Activated gamma-delta T cell treated with anti-CD3 and anti-CD28 coated beads, Interleukin-2, amount 50 U/mL, for 16 hours (primary cell): Measurements from ENCODE around the gene MUC2.

Source experiments
- DNase-seq: peaks from one replicate; pipeline ENCODE4 v3.0.0-alpha.2; 2020; ENCODE audit warnings: low read depth

MUC2 gene

DNA sequence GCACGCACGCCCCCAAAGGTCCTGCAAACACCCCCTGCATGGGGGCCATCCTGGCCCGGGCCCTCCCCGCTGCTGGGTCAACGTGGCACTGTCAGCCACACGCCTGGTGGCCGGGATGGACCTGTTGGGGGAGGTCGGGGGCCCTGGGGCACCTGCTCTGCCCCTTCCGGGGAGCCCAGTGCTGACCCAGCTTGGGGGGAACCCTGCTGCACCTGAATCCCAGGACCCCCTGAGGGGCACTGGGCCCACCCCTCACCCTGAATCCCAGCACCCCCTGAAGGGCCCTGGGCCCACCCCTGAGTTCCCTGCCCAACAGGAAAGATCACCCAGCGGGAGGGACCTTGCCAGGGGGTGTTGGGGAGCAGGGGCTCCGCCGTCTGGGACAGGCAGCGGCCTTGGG lies 37.7 kb upstream of the MUC2 start:
- DNase-seq = no peak

DNA sequence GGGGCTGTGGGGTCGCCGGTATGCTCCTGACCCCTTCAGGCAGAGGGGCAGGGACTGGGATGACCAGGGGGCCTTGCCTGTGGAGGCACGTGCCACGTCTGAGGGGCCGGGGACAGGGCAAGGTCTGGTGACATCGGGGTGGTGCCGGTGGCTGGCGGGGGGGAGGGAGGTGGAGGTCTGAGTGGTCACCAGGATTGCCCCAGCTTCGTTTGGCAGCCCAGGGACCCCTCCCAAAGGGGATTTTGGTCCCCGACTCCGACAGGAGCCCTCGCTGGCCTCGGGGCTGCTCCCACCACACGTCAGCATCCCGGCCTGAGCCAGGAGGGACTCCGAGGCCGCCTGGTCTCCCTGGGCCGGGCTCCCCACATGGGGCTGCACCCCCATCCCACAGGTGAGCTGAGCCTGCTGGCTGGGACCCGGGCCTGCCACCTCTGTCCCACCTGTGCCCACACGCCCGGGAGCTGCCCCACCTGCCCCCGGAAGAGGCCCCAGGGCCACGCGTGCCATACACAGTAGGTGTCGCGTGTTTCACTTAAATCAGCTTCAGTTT lies 37.1 kb upstream of the MUC2 start:
- no peak for DNase-seq

- DNase-seq = no peak
These were observed 36.3 kb upstream of the MUC2 start for GRCh38 chr11:1038361-1038760.

DNA sequence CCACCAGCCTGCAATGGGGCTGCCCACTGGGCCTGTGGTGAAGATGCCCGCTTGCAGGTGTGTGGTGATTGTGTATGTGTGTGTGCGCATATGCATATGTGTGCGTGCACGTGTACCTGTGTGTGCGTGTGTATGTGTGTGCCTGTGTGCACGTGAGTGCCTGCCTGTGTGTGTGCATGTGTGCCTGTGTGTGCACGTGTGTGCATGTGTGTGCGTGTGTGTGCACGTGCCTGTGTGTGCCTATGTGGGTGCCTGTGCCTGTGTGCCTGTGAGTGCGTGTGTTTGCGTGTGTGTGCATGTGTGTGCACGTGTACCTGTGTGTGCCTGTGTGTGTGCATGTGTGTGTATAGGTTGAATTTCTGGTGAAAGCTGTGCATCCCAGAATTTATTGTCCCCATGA lies 35.8 kb upstream of the MUC2 start:
- no peak for DNase-seq

DNA sequence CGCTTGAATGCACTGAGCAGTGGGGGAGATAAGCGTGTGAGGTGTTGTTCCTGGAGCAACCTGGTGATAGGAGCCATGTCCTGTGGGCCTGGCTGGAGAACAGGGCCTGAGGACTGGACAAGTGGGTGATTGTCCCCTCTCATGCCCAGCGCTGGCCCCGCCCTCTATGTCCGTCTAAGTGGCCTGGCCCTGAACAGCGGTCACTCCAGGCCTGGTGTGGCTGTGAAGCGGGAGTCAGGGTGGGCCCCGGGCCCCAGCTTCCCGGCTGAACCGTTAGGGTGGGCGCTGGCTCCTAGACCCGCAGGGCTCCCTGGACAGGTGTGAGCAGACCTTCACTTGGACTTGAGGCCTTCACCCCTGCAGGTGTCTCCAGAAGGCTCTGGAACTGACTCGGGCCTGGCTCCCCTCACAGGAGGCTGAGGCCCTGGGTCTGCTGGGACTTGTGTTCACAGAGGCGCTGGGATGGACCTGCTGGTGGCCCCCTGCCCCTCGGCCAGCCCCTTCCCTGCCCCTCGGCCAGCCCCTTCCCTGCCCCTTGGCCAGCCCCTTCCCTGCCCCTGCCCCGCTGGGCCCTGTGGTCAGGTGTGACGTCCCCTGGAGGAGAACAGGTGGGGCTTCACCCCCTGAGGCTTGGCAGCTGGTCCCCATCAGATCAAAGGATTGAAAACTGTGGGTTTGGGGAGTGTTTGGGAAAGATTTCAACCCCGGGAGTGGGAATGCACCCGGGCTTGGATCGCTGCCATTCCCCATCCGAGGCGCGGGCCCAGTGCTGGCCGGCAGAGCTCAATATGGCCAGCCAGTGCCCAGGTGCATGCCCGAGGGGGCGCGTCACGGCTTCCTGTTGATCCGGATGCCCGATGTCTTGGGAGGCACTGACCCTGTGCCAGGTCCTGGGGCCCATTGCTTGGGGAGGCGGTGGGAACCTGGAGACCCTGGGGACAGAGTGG lies 34.9 kb upstream of the MUC2 start:
- DNase-seq = no peak

DNA sequence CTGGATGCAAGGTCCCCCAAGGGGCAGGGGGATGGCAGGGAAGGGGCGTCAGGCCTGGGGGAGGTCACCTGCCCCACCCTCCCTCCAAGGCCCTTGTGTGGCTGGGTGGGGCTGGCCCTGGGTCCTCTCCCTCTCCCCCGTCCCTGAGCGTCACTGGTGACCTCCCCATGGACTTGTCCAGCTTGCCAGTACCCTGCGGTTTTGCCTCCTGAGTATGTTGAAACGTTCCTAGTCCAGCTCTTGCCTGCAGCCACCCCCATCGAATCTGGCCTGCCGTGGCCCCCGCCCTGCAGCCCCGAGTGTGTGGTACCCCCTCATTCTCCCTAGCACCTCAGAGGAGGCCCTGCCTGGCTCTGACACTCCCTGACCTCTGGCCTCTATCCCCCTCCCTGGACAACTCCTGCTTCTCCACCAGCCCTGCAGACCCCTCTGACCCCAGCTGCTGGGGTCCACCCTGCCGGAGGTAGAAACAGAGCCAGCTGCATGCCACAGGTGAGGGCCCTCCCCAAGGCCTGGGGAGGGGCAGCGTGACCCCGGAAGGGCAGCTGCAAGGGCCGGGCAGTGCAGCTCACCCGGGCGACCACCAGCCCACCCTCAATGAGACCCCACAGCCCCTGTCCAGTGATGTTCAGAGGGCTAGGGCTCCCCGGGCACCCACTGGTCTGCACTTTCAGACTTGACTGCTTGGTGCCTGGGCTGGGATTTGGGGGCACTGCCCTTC lies 34.1 kb upstream of the MUC2 start:
- no peak for DNase-seq

DNA sequence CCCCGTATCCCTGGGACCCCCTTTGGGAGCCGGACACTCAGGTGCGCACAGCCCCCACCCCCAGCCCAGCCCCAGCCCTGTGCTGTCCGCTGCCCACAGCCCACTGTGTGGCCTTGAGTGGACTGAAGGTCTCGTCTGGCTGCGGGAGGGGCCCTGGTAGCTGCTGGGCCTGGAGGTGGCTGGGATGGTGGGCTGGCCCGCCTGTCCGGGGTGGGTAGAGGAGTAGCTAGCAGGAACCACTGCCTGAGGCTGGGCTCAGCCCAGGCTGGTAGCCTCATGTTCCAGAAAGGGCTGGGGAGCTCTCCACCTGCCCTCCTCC lies 33.6 kb upstream of the MUC2 start:
- DNase-seq = no peak

DNA sequence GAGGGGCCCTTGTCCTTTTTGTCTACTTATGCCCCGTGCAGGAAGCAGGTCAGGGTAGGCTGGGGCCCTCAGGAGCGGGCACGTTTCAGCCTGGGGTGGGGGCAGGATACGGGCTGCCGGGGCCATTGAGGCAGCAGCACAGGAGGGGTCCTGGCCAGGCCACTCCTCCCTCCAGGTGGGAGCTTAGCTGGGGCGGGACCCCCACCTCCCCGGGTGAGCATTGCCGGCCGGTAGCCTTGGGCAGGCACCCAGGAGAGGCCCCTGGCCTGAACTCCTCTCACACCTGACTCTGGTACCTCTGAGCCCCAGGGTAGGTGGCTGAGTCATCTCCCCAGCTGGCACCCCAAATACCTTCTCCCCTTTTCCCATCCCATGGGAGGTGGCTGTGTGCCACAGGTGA lies 33.2 kb upstream of the MUC2 start:
- no peak for DNase-seq

DNA sequence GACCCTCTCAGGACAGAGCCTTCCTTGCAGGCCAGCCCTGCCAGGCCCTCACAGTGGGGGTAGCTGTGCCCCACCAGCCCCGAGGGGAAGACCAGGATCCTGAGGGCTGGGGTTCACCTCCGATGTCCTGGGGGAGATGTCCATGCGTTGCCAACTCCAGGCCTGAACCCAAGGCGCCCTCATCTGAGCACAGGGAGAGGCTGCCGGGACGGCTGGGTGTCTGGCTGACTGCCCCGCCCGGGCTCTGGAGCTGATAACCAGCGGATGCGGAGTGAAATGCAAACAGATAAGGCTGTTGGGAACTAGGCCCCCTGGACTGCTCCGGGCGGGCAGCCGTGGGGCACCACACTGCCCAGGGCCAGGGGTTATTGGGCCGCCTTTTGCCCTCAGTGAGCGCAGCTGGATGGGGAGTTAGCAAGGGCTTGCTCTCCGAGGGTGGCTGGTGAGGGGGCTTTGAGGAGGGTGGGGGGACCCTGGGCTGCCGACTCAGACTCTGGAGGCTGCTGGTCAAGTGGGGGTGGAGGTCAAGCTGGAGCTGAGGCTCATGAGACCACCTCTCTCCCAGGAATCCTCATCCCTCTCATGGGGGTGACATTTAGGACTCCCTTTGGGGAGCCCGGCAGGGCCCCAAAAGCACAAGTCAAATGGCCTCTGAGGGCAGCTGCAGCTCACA lies 32.6 kb upstream of the MUC2 start:
- no peak for DNase-seq

- no peak for DNase-seq
These were observed 31.8 kb upstream of the MUC2 start for GRCh38 chr11:1042626-1043562.

DNA sequence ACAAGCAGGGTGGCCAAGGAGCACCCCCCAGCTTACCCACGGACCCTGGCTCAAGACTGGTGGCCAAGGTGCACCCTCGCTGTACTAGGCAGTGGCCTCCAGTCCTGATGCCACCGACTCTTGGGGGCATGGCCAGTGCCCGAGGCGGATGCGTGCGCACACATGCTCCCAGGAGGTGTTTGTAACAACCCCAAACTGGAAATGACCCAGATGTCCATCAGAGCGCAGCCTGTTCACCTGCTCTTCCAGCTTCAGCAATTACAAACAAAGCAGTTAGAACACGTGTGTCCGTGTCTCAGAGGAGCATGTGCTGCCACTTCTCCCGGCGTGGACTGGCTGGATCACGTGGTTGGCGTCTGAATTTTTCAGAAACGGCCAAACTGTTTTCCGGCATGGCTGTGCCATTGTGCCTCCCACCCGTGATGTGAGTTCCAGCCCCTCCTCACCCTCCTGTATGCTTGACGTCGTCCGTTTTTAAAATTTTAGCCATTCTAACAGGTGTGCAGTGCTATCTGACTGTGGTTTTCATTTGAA lies 31.0 kb upstream of the MUC2 start:
- no peak for DNase-seq

GRCh38 chr11:1044160-1044559 lies 30.5 kb upstream of the MUC2 start:
- DNase-seq = no peak

GRCh38 chr11:1047595-1048156 lies 27.0 kb upstream of the MUC2 start:
- DNase-seq = no peak

GRCh38 chr11:1048375-1049070 lies 26.2 kb upstream of the MUC2 start:
- no peak for DNase-seq

DNA sequence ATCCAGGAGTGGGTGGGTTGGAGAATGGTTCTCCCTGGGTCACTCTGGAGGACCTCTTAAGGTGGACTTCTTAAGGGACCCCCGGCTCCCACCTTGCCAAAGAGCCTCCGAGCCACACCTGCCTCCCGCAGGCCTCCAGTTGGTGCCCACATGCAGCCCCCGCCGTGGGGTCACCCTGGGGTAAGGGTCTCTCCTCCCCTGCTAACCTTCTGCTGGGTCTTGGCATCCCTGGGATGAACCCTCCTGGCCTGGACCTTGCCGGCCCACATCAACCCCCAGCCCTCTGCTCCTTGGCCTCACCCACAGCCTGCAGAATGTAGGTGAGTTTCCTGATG lies 25.6 kb upstream of the MUC2 start:
- no peak for DNase-seq

GRCh38 chr11:1049431-1049891 lies 25.2 kb upstream of the MUC2 start:
- no peak for DNase-seq

- no peak for DNase-seq
These were observed 24.6 kb upstream of the MUC2 start for GRCh38 chr11:1049911-1050580.

DNA sequence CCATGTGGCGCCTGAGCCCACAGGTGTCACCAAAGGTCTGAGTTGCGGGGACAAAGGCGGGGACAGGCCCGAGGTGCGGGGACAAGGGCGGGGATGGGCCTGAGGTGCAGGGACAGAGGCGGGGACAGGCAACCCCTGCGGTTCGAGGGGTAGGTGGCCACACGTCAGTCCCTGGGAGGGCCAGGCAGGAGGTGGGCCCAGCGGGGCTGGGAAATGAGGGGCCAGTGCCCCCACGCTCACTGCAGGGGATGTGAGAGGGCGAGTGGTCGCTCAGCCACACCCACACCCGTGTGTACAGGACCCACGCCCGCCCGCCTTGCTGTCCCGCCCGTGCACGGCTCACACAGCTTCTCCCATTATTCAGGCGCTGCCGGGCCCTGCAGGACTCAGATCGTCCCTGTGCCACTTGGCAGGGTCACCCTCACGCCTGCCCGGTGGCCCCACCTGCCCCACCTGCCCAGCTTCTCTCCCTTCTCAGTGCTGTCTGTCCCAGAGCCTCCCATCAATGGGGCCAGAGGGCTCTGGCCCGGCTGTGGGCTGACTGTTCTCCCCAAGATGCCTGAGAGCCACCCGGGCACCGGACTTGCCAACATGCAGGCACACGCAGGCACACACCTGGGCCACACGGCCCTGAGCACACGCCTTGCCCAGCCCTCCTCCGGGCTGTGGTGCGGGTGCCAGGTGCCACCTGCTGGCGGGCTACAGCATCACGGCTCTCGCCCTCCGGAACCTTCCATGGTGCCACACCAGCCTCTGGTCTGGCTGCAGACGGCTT lies 23.9 kb upstream of the MUC2 start:
- peak; percentile 45 for DNase-seq
